HG02884 (cell line): ENCODE results near the gene ABCA6.

Source experiments
- ATAC-seq: cut with Tn5 transposase; IDR thresholded peaks from one replicate; pipeline ENCODE4 v1.9.1; 2021; ENCODE audit warnings: mild to moderate bottlenecking, moderate library complexity; ENCODE audit not compliant: unreplicated experiment

ABCA6 gene

DNA sequence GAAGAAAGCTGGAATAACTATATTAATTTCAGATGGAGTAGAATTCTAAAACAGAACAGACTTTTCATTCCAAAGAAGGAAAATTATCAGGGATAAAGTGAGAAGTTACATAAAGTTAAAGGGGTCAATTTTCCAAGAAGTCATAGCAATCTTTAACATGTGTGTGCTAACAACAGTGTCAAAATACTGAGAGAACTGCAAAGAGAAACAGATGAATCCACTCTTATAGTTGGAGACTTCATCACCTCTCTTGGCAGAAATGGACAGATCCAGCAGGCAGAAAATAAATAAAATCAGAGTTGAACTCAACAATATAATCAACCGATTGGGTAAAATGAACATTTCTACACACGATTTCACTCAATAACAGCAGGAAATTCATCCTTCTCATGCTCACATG, 86.4 kb downstream of the ABCA6 start:
- ATAC-seq = no peak

DNA sequence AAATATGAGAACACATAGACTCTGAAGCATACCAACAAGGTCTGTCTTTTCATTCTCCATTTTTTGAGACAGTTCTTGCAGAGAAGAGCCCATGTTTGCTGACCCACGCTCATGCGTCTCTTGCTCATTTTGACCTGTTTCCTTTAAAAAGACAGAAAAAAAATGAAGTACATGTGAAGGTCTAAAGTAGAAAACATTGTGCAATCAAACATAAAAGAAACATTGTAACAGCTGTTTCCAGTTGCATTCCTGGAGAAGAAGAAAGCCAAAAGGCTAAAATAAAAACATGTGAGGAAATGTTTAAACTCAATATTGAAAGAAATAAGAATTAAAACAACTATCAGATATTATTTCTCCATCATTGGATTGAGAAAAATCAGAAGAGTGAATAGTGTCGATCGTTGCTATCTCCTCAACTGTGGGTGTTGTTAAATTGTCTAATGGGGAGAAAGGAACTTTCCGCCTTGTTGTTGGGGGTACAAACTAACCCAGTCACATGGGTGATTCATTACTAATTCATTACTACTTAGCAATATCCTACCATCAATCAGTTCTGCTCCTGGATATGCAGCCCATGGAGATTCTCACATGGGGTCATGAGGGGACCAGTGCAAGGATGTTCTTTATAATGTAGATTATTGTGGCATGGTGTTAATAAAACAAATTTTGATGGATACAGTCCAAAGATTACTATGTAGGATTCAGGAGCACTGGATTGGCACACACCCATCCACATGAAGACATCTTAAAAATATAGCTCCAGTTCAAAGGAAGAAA, 90.5 kb downstream of the ABCA6 start:
- no peak for ATAC-seq

DNA sequence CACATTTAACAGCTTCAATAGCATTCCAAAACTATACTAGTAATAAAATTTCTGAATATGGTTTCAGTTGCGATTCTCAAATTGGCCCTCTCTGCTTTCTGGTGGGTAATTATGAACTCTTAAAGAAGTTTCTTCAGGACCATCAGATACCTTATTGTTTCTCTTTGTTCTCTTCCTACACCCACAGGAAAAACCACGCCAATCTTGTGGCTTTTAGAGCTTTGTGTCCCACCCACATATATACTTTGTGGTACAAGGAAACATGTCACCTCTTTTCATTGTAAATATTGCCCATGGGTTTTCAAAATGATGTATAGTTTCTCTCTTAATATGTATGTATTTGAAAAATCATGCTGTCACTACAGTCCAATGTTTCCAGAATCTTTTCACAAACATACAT, 93.1 kb downstream of the ABCA6 start:
- no peak for ATAC-seq

DNA sequence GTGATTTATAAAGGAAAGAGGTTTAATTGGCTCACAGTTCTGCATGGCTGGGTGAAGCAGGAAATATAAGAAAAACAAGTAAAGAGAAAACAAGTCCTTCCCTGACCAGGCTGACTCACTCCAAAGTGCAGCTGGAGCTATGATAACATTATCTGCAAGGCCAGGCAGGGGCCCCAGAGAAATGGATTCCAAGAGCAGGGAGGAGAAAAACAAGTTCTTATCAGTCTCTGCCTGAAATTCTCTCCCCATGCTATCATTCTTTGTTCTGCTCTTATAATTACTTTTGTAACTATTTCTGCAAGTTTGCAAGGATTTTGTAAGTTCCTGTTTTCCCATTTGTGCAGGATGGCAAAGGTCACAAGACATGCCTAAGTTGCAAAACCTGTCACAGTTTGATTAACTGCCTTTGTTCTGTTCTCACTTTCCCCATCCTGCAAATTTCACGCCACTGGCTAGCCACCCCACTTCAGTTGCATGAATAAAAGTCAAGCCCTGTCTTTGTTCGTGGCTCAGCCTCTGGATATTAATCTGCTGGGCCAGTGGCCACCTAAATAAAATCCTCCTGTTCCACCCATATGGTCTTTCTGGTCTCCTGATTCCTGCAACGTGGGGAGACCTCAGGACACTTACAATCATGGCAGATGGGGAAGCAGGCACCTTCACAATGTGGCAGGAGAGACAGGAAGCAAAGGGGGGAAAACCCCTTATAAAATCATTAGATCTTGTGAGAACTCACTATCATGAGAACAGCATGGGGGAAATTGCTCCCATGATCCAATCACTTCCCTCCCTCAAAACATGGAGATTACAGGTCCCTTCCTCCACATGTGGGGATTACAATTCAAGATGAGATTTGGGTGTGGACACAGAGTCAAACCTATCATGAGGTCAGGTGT, 94.1 kb downstream of the ABCA6 start:
- ATAC-seq = no peak

DNA sequence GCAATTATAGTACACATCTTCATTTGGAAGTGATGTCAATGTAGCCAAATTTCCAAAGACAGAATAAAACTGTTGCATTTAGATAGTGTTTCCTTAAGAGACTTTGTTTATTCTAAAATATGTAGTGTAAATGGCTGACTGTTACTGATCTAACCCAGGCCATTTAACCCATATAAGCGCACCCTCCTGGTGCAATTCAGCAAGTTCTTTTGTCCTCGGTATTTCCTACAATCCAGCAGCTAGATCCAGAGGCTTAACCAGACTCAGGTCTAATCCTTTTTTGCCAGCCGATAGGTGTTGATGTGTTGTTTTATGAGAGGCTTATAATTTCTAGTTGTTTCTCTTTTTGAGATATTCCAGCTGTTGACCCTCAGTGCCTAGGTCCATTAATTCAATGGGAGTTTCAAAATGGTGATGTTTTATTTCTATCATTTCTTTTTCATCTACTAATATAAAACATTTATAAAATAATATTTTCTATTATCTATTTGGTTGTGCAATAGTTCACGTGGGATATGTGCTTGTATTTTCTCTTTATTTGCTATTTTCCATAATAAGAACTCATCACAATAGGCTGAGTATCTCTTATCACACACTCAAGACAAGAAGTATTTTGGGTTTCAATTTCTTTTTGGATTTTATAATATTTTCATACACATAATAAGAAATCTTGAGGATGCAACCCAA, 95.4 kb downstream of the ABCA6 start:
- ATAC-seq = no peak

DNA sequence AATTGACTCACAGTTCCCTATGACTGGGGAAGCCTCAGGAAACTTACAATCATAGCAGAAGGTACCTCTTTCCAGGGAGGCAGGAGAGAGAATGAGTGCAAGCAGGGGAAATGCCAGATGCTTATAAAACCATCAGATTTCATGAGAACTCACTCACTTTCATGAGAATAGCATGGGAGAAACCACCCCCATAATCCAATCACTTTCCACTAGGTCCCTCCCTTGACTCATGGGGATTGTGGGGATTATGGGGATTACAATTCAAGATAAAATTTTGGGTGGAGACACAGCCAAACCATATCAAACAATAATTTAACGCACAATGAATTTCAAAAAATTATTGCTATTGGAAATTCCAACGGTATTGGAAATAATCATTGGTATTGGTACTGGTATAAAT, 96.0 kb downstream of the ABCA6 start:
- ATAC-seq = no peak

DNA sequence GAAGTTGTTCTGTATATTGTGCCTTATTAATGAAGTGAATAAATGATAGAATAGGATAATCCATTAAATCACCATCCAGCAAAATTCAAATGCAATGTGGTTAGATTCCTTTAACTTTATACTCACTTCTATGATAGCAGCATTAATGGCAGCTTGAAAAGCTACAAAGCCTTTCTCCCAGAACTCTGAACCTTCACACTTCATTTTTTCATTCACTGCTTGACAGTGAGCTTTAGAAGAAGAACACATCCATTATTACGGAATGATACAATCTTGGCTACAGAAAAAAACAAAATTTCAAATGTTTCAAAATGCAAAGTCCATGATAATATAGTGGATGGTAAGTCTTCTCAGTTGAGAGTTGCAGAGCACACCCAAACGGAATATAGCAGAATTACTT, 97.3 kb downstream of the ABCA6 start:
- no peak for ATAC-seq

DNA sequence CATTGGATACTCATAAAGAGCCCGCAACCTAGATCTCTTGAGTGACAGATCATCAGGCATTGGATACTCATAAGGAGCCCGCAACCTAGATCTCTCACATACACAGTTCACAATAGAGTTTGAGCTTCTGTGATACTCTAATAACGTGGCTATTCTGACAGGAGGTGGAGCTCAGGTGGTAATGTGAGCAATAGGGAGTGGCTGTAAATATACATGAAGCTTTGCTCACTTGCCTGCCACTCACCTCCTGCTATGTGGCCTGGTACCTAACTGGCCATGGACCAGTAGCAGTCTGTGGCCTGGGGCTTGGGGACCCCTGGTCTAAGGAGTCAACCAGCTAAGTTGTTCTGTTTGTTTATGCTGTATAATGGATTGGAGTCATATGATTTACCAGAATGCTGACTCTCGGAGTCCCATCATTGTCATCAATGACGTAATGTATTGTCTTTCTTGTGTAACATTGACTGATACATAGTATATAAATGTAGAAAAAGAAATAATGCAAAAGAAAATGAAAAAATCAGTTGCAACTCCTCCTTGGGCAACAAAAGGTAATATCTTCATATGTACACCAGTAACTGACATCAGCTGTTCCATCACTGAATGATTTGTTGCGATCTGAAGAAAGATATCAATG, 98.5 kb downstream of the ABCA6 start:
- ATAC-seq = no peak

DNA sequence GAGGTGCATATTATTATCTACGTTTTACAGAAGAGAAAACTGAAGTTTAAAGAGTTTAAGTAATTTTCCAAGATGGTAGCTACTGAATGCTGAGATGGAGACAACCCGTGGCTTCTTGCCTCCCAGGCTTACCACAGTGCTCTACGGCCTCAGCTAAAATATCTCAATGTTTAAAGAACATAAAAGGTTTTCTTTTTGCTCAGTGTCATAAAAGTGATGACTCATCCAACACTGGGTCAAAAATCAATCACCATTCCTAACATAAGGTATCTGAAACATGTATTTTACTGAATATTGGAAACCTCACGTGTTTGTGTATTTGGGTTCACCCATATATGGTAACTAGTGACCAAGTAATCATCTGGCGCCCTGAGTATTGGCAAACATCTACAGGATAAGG, 99.4 kb downstream of the ABCA6 start:
- ATAC-seq = no peak

DNA sequence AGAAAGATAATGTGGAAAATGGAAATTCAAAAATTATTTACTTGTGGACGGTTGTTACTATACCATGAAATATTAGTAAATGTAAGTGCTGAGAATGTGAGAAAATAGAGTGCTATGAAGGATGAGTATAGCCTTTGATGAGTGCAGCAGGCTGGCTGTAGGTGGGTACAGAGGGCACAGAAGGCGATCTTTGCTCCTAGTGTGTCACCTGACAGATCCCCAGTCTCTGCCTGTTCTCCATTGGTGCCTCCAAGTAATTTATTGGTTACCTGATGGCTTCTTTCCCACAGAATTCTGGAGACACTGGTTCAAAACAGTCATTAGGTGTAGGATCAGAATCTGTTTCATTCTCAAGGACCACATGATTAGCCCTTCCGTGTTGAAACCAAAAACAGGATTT, 109.9 kb downstream of the ABCA6 start:
- no peak for ATAC-seq

DNA sequence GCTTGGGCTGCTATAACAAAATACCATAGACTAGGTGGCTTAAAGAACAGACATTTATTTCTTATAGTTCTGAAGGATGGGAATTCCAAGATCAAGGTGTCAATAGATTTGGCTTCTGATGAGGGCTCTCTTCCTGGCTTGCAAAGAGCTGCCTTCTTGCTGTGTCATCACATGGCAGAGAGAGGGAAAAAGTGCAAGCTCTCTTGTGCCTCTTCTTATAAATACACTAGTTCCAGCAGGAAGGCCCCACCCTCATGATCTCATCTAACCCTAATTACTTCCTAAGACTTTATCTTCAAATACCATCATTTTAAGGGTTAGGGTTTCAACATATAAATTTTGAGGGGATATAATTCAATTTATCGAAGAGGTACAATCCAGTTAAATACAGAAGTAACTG, 111.5 kb downstream of the ABCA6 start:
- no peak for ATAC-seq
